Activated CD8-positive, alpha-beta memory T cell treated with anti-CD3 and anti-CD28 coated beads for 4 hours (primary cell): Measurements from ENCODE around the gene PSMA5.
"Not testable (repeated sequence)": the region's sequence is repeated elsewhere in the genome, so short reads cannot be mapped to it uniquely, and the experiment has no call there.

ENCODE experiments used
- DNase-seq, 2 donors: peaks; one replicate each; pipeline ENCODE4 v3.0.0-alpha.2; 2020; ENCODE audit warnings: low read depth in 2 of 2

The PSMA5 gene

DNA sequence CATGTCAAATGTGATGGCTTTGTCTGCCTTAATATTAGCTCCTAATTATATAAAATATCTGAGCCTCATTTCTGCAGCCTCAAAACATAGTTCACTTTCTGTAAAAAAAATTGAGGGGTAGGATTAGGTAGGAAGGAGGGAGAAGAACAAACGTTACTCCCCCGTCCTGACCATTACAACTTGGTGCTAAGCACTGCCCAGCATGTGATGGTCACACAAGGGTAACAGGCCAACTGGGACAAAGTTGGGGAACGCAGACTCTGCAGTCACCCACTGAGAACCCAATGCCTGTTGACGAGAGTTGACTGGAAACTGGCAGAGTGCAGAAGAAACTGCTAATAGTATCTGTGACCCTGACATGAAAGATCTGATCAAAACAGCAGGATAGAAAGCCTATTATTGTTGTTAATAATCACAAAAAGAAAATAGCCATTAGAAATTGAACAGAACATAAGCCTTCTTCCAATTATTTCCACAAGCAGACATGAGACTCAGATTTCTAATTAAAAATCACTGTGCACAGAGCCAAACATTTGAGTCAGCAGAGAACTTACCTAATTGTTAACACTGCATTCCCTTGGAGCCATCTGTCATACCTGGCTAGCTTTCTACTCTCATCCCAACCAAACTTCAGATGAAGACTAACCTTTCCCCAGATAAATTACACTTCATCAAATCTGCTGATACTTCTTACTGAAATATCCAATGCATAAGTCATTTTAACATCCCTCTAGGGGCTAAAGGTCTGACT, 34.0 kb downstream of the PSMA5 start:
- no peak for DNase-seq

DNA sequence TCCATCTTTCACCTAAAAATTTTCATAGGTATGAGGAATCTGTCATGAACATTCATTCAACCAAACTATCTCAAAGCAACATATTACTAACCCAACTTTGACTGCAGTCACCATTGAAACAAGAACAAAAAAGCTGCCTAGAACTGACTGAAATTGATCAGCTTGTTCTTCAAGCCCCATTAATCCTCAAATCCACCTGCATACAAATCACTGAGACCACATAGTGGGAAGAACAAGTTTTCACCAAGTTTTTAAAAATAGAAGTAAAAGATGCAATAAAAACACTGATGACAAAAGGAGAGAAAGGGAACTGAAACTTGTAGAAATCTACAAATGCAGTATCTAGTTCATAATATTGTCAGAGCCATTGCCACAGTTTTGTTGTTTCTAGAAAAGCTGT, 34.6 kb downstream of the PSMA5 start:
- DNase-seq = no peak

DNA sequence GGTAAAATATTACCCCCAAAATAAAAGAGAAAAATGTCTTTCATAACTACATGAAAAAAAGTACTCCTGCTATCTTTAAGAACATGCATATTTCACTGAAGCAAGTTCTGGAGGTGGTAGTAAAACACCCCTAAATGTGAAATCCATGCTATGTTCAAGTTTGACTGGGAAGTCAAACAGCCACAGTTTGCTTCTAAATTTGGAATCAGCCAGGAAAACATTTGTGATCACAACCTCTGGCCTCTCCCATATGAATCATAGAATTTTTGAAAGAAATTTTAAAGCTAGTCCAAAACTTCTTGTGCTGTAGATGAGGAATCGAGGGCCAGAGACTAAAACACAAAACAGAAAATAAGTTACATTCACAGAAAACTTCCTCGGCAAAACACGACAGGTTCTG, 35.1 kb downstream of the PSMA5 start:
- DNase-seq = no peak

- DNase-seq = no peak
These were observed 36.5 kb downstream of the PSMA5 start for GRCh38 chr1:109389638-109390341.

DNA sequence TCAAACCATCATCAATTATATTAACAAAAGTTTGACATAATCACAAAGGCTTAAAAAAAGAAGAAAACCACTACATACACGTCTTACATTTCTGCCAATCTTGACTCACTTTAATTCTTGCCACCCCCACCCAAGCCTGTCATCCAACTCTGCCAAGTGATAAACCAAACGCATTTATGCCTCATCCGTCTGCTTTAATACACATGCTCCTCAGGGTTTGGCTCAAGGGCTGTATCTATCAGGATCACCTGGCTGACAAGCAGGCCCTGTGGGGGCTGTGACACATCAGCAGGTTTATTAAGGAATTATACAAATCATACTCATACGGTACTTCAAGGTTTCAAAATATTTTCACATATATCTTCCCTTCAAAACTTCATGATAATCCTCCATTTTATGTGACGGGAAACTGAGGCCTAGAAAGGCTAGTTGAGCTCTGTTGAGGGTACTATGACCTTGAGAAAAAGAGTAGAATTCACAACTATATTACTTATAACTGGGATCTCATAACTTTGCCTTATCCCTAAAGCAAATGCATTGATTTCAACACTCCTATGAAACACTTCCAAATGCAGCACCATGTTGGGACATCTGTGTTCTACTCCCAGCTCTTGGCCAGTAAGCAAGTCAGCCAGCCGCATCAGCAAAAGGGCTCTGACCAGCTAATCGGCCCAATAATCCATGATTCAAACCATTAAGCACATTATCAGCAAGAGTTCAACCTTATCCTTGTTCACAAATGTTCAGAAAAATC, 37.2 kb downstream of the PSMA5 start:
- DNase-seq = no peak

DNA sequence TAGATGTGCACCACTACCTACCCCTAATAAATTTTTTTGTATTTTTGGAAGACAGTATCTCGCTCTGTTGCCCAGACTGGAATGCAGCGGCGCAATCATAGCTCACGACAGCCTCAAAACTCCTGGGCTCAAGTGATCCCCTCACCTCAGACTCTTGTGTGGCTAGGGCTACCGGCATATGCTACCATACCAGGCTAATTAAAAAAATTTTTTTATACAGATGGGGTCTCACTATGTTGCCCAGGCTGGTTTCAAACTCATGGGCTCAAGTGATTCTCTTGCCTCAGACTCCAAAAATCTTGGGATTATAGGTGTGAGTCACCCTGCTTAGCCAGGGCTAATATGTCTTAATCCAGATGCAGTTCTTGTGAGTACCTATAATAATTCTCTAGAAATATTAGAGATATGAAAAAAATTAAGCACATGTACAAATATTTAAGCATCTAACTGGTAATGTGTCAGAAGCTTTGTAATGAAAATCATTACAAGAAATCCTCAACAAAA, 38.0 kb downstream of the PSMA5 start:
- DNase-seq = no peak

GRCh38 chr1:109386054-109386717, 40.1 kb downstream of the PSMA5 start:
- DNase-seq = no peak

DNA sequence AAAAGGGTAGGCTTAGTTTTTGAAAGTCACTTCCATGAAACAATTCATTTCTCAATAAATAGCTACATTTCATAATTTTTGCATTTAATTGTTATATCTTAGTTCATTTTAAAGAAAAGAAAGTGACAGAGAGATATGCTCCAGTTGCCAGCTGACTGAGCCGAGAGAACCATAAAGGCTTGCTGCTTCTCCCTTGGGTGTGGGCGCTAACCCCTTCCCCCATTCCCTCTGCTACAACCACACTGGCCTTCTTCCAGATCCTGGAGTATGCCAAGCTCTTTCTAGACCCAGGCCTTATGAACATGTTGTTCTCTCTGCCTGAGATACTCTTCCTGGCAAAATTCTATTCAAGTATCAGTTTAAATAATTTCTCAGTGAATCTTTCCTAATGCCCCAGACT, 40.8 kb downstream of the PSMA5 start:
- no peak for DNase-seq

DNA sequence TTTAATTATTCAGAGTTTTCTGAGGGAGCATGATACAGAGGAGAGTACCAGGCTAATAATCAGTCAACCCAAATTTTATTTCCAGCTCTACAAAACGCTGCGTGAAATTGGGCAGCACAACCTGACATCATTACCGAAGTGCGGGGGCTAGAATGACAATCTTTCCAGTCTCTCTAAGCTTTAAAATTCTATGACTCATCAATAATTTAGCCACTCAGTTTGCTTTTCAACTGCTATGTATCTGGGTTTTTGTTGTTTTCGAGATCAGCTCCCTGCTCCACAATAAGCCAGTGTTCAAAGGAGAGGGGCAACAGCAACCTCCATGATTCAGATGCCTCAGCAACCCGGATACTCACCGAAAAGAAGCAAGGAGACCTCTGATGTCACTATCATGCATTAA, 42.4 kb downstream of the PSMA5 start:
- DNase-seq = no peak

- no peak for DNase-seq
These were observed 43.0 kb downstream of the PSMA5 start for GRCh38 chr1:109383087-109383779.

DNA sequence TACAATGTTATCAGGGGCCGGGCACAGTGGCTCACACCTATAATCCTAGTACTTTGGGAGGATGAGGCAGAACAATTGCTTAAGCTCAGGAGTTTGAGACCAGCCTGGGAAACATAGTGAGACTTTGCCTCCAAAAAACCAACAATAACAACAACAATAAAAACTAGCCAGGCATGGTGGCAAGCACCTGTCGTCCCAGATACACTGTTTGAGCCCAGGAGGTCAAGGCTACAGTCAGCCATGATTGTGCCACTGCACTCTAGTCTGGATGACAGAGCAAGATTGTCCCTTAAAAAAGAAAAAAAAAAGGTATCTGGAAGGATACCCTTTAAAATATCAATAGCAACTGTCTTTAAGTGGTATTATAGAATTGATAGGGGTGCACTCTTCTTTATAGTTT, 44.7 kb downstream of the PSMA5 start:
- DNase-seq = no peak

GRCh38 chr1:109379907-109380306, 46.3 kb downstream of the PSMA5 start:
- DNase-seq = no peak

GRCh38 chr1:109379422-109379821, 46.8 kb downstream of the PSMA5 start:
- no peak for DNase-seq

GRCh38 chr1:109377698-109378097, 48.5 kb downstream of the PSMA5 start:
- no peak for DNase-seq

GRCh38 chr1:109373696-109374095, 52.6 kb downstream of the PSMA5 start:
- not testable (repeated sequence) for DNase-seq

DNA sequence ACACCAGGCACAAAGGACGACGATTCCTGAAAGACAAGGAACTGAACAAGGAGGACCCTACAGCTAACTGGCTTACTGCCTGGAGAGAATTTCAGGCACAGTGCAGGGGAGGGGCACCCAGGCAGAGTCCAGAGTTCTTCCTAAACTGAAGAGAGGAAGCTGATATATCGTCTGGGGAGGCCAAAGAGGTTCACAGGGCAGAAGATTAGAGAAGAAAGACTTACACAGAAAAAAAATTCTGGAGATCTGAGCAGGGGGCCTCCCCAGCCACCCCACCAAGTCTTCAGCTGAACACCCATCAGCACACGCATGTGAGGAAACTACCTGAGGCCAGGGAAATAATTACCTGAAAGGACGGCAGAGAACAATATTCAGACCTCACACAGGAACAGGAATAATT, 53.1 kb downstream of the PSMA5 start:
- no peak for DNase-seq

GRCh38 chr1:109372281-109372680, 54.0 kb downstream of the PSMA5 start:
- DNase-seq = no peak

GRCh38 chr1:109371341-109371739, 54.9 kb downstream of the PSMA5 start:
- no peak for DNase-seq

DNA sequence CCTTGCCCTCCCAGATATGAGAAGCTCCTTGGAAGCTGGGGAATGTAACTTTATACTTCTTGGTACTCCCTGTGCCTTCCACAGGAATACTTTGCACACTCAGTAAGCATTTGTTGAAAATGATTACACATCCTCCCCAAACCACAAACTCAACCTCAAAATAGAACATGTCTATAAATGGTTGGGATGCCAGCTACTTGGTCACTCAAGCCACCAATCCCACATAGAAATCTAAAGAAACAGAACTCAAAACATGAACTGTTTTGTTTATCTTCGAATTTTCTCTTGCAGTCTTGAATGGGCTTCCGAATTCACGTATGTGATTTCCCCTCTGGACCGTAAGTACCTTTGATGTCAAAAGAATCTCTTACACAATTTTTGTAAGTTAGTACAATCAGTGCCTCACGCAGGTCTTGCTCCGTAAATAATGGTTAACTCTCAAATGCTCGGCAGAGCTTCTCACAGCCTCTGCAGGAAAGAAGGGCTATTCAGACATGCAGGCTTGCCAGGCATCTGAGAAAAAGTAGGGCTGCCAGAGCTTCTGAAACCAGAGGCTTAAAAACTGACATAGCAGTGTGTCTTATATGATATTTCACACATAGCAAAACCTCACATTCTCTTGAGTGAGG, 55.4 kb downstream of the PSMA5 start:
- DNase-seq = no peak

DNA sequence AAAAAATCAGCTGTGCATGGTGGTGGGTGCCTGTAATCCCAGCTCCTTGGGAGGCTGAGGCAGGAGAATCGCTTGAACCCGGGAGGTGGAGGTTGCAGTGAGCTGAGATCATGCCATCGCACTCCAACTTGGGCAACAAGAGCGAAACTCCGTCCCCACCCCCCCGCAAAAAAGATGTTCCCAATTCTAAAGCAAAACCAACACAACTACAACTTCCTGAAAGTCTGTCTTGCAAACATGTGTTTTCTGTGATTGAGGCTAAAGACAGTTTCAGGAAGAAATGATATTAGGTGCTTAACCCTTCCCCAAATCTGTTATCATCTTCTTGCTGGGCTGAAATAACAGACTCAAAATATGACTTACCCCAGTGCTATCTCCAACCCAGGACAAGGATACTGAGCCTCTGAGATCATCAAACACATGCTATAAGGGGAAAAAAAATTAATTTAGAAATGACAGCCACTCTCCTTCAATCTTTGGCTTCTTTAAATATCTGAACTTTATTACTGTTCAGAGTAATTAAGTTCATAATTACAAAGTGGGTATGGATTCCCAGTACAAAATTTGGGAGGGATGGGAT, 57.0 kb downstream of the PSMA5 start:
- DNase-seq = no peak

DNA sequence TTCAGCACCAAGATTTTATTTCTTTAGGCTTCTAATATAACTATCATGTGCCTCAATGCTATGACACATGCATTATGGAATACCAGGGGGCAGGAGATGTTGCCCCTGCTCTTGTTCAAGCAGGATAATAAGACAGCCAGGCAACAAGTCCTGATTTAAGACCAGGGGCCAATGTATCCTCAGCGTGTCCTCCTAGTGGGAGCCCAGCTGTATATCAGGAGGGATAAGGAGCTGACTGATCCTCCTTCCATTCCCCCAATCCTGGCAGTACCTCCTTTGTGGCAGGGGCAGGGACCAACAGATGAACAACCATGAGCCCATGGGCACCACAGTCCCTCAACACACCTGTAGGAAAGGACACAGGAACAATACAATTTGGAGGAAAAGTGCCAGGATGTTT, 57.8 kb downstream of the PSMA5 start:
- DNase-seq = no peak
